NB4 (cell line): Measurements from ENCODE around the gene UBE2C.

ENCODE experiments used
- DNase-seq: peaks from one replicate; pipeline ENCODE4 v3.0.0; 2010; ENCODE audit warnings: low read depth
- H3K4me3 ChIP-seq: one replicate; pipeline ENCODE4 v1.5.1; 2011; ENCODE audit warnings: mild to moderate bottlenecking, low read depth, low read length, moderate library complexity
- MAX ChIP-seq: IDR thresholded peaks from 2 replicates; pipeline ENCODE4 v1.6.1; 2011; ENCODE audit warnings: low read depth, low read length
- MYC ChIP-seq: IDR thresholded peaks from 2 replicates; pipeline ENCODE4 v1.6.1; 2011; ENCODE audit warnings: low read depth, low read length
- POLR2A ChIP-seq: IDR thresholded peaks from 2 replicates; pipeline ENCODE4 v1.6.1; 2011; ENCODE audit warnings: mild to moderate bottlenecking; ENCODE audit not compliant: insufficient read length; ENCODE audit errors: extremely low read depth
- TF ChIP-seq, protein P1 (sequence below): IDR thresholded peaks from one replicate; pipeline ENCODE4 v1.5.1; 2012; ENCODE audit warnings: low read depth, low read length

The UBE2C gene

GRCh38 chr20:45817376-45818194, 5.1 kb downstream of the UBE2C start:
- no peak overlapping the region for H3K4me3 ChIP-seq
- no peak for DNase-seq
- TF ChIP-seq POLR2A (no peak), MAX (no peak), MYC (no peak)
- TF ChIP-seq, protein P1, sequence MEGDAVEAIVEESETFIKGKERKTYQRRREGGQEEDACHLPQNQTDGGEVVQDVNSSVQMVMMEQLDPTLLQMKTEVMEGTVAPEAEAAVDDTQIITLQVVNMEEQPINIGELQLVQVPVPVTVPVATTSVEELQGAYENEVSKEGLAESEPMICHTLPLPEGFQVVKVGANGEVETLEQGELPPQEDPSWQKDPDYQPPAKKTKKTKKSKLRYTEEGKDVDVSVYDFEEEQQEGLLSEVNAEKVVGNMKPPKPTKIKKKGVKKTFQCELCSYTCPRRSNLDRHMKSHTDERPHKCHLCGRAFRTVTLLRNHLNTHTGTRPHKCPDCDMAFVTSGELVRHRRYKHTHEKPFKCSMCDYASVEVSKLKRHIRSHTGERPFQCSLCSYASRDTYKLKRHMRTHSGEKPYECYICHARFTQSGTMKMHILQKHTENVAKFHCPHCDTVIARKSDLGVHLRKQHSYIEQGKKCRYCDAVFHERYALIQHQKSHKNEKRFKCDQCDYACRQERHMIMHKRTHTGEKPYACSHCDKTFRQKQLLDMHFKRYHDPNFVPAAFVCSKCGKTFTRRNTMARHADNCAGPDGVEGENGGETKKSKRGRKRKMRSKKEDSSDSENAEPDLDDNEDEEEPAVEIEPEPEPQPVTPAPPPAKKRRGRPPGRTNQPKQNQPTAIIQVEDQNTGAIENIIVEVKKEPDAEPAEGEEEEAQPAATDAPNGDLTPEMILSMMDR: no peak

GRCh38 chr20:45818239-45818638, 5.8 kb downstream of the UBE2C start:
- H3K4me3 ChIP-seq: no peak overlapping the region
- no peak for DNase-seq
- TF ChIP-seq MYC: no peak
- no peak for TF ChIP-seq POLR2A
- TF ChIP-seq, protein P1: no peak
- no peak for TF ChIP-seq MAX

GRCh38 chr20:45819466-45819865, 7.0 kb downstream of the UBE2C start:
- TF ChIP-seq MAX (no peak), POLR2A (no peak), MYC (no peak)
- TF ChIP-seq, protein P1: no peak
- DNase-seq: no peak

DNA sequence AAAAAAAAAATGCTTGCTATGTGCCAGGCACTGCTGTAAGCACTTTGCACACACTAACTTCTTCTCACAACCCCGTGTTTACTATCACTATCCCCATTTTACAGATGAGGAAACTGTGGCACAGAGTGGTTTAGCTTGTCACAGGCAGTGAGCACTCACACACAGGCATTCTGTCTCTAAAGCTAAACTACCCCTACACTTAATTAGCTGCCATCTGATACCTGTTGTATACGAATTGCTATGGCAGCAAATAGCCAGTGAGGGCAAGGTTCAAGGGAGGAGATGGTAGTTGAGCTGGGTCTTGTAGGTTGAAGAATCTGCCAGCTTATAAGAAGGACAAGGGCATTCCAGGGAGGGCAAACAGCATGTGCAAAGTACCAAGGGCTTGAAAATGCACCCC, 9.5 kb downstream of the UBE2C start:
- no peak for DNase-seq
- TF ChIP-seq MYC (no peak), MAX (no peak), POLR2A (no peak)
- TF ChIP-seq, protein P1: no peak
- no peak overlapping the region for H3K4me3 ChIP-seq

More at GRCh38 chr20:45819466-45819865, 7.0 kb downstream of the UBE2C start:
- no peak overlapping the region for H3K4me3 ChIP-seq

- TF ChIP-seq MAX (no peak), MYC (no peak), POLR2A (no peak)
- TF ChIP-seq, protein P1: no peak
- H3K4me3 ChIP-seq: no peak overlapping the region
- DNase-seq: no peak
Observed at GRCh38 chr20:45822857-45823256, 10.4 kb downstream of the UBE2C start.
